ENCODE data around the gene GNB2. TPM values are rescaled to one million over a fixed set of nuclear protein-coding genes. Genes with fewer than 3 reads are reported as not detected.
"Not testable (repeated sequence)": the region's sequence is repeated elsewhere in the genome, so short reads cannot be mapped to it uniquely, and the experiment has no call there.

The GNB2 gene
- total RNA-seq, 2 experiments from 2014 or later: 221 TPM

DNA sequence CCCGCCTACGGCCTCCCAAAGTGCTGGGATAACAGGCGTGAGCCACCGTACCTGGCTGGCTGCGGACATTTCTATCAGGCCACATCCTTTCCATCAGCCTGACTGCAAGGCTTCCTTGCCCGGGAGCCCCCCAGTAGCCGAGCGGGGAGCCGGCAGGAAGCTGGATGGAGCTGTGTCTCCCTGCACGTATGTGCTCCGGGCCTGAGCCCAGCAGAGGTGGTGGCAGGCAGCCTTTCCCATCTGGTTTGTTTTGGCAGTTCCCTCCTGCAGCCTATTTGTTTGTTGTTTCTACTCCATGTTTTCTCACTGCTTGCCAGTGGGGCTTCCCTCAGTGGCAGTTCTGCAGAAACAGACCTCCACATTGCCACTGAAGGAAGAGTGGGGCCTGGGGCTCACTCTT lies 37.8 kb downstream of the GNB2 start:
- H3K4me1 Mint-ChIP-seq (ENCODE audit: low read depth): peaks cover 14% of the 10 kb centered on the region
- H3K36me3 Mint-ChIP-seq (ENCODE audit: low read depth): peaks cover 7% of the 10 kb centered on the region
- intact Hi-C loops (cut with micrococcal nuclease): no loop called here
- H3K4me3 Mint-ChIP-seq: no peak overlapping the region
- no peaks in the 10 kb centered on the region for H3K9me3 Mint-ChIP-seq
- DNase-seq: no peak
- no peak overlapping the region for H3K27ac Mint-ChIP-seq
- H3K27me3 Mint-ChIP-seq (ENCODE audit: low read depth): no peaks in the 10 kb centered on the region
- CTCF ChIA-PET: no interaction called here

- Mint-ChIP-seq H3K4me3 (no peak overlapping the region), H3K27ac (no peak overlapping the region), H3K4me1 (ENCODE audit: low read depth) (no peaks in the 10 kb centered on the region), H3K9me3 (no peaks in the 10 kb centered on the region), H3K27me3 (ENCODE audit: low read depth) (peaks cover 8% of the 10 kb centered on the region), H3K36me3 (ENCODE audit: low read depth) (peaks cover 2% of the 10 kb centered on the region)
- DNase-seq: no peak
- CTCF ChIA-PET: no interaction called here
- intact Hi-C loops (cut with micrococcal nuclease): no loop called here
Observed at GRCh38 chr7:100714725-100715124, 41.2 kb downstream of the GNB2 start.

- intact Hi-C loops (cut with micrococcal nuclease); H3K4me3 Mint-ChIP-seq; H3K9me3 Mint-ChIP-seq; H3K27ac Mint-ChIP-seq; DNase-seq; H3K36me3 Mint-ChIP-seq (ENCODE audit: low read depth); H3K4me1 Mint-ChIP-seq (ENCODE audit: low read depth): not testable (repeated sequence)
- CTCF ChIA-PET: interaction anchor here (0.6 to 2.1 kb wide), 3 partner anchors 9 to 52 kb away, joined by 3 to 9 read pairs (median 3); partner anchors contain the start of gene POP7
- H3K27me3 Mint-ChIP-seq (ENCODE audit: low read depth): peaks cover 23% of the 10 kb centered on the region
Observed at GRCh38 chr7:100717073-100717472, 43.5 kb downstream of the GNB2 start.

DNA sequence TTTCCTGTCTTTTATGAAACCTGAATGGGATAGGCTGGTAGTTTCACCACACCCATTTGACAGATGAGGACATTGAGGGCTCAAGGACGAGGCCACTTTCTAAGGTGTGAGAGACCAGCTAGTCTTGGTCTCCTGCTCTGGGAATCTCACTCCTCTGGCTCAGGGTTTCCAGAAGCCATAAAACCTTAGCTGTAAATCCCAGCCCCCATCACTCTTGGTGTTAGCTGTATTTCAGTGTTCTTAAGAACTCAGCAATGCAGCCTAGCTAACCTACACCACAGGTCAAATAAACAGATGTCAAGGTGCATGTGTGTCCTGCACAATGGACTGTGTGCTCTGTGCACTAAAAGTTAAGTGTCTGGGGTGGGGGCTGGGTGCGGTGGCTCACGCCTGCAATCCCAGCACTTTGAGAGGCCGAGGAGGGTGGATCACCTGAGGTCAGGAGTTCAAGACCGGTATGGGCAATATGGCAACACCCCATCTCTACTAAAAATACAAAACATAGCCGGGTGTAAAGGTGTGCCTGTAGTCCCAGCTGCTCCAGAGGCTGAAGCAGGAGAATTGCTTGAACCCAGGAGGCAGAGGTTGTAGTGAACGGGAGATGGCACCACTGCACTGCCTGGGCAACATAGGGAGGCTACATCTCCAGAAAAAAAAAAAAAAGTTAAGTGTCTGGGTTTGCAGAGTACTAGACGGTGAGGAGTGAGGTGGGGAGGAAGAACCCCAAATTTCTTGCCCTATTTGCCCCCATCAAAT lies 46.2 kb downstream of the GNB2 start:
- no peak overlapping the region for H3K4me3 Mint-ChIP-seq
- H3K36me3 Mint-ChIP-seq (ENCODE audit: low read depth): no peaks in the 10 kb centered on the region
- CTCF ChIA-PET: interaction anchor here (1.8 kb wide), 1 partner anchor 14 kb away, joined by 5 read pairs; the partner anchor contains the start of gene POP7
- intact Hi-C loops (cut with micrococcal nuclease): no loop called here
- peaks cover 37% of the 10 kb centered on the region for H3K27me3 Mint-ChIP-seq (ENCODE audit: low read depth)
- no peaks in the 10 kb centered on the region for H3K4me1 Mint-ChIP-seq (ENCODE audit: low read depth)
- DNase-seq: no peak
- H3K9me3 Mint-ChIP-seq: no peaks in the 10 kb centered on the region
- H3K27ac Mint-ChIP-seq: no peak overlapping the region

DNA sequence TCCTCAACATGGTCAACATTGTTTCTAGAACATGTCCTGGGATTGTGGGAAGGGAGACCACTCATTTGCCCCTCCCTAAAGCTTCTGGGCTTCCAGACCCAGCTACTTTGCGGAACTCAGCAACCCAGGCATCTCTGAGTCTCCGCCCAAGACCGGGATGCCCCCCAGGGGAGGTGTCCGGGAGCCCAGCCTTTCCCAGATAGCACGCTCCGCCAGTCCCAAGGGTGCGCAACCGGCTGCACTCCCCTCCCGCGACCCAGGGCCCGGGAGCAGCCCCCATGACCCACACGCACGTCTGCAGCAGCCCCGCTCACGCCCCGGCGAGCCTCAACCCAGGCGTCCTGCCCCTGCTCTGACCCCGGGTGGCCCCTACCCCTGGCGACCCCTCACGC lies 46.7 kb downstream of the GNB2 start, which contains the start of gene EPO:
EPO (plus strand) TSS at position 190 of the 392 bp plus-strand sequence. CDS start 513 bp downstream, outside the sequence.
- Mint-ChIP-seq H3K4me3 (no peak within 1 kb of the TSS), H3K4me1 (ENCODE audit: low read depth) (peaks cover 2% of the 10 kb centered on the region), H3K9me3 (no peaks in the 10 kb centered on the region), H3K36me3 (ENCODE audit: low read depth) (no peaks in the 10 kb centered on the region), H3K27ac (no peak within 1 kb of the TSS), H3K27me3 (ENCODE audit: low read depth) (peaks cover 39% of the 10 kb centered on the region)
- intact Hi-C loops (cut with micrococcal nuclease): no loop called here
- DNase-seq: no peak
- CTCF ChIA-PET: interaction anchor here (1.8 kb wide), 1 partner anchor 15 kb away, joined by 5 read pairs; the partner anchor contains the start of gene POP7

DNA sequence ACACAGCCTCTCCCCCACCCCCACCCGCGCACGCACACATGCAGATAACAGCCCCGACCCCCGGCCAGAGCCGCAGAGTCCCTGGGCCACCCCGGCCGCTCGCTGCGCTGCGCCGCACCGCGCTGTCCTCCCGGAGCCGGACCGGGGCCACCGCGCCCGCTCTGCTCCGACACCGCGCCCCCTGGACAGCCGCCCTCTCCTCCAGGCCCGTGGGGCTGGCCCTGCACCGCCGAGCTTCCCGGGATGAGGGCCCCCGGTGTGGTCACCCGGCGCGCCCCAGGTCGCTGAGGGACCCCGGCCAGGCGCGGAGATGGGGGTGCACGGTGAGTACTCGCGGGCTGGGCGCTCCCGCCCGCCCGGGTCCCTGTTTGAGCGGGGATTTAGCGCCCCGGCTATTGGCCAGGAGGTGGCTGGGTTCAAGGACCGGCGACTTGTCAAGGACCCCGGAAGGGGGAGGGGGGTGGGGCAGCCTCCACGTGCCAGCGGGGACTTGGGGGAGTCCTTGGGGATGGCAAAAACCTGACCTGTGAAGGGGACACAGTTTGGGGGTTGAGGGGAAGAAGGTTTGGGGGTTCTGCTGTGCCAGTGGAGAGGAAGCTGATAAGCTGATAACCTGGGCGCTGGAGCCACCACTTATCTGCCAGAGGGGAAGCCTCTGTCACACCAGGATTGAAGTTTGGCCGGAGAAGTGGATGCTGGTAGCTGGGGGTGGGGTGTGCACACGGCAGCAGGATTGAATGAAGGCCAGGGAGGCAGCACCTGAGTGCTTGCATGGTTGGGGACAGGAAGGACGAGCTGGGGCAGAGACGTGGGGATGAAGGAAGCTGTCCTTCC lies 47.3 kb downstream of the GNB2 start:
- DNase-seq: no peak
- Mint-ChIP-seq H3K9me3 (no peaks in the 10 kb centered on the region), H3K4me3 (no peak overlapping the region), H3K36me3 (ENCODE audit: low read depth) (no peaks in the 10 kb centered on the region), H3K27ac (no peak overlapping the region), H3K27me3 (ENCODE audit: low read depth) (peaks cover 39% of the 10 kb centered on the region), H3K4me1 (ENCODE audit: low read depth) (peaks cover 3% of the 10 kb centered on the region)
- intact Hi-C loops (cut with micrococcal nuclease): no loop called here
- CTCF ChIA-PET: interaction anchor here (0.6 to 5.8 kb wide), 3 partner anchors 12 to 270 kb away, joined by 3 to 52 read pairs (median 4); partner anchors contain the start of gene POP7

DNA sequence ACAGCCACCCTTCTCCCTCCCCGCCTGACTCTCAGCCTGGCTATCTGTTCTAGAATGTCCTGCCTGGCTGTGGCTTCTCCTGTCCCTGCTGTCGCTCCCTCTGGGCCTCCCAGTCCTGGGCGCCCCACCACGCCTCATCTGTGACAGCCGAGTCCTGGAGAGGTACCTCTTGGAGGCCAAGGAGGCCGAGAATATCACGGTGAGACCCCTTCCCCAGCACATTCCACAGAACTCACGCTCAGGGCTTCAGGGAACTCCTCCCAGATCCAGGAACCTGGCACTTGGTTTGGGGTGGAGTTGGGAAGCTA lies 47.9 kb downstream of the GNB2 start:
- intact Hi-C loops (cut with micrococcal nuclease): no loop called here
- H3K27ac Mint-ChIP-seq: no peak overlapping the region
- H3K27me3 Mint-ChIP-seq (ENCODE audit: low read depth): peaks cover 39% of the 10 kb centered on the region
- CTCF ChIA-PET: interaction anchor here (0.6 to 5.8 kb wide), 2 partner anchors 11 to 17 kb away, joined by 4 to 52 read pairs; partner anchors contain the start of gene POP7
- no peak overlapping the region for H3K4me3 Mint-ChIP-seq
- H3K9me3 Mint-ChIP-seq: no peaks in the 10 kb centered on the region
- DNase-seq: no peak
- peaks cover 3% of the 10 kb centered on the region for H3K4me1 Mint-ChIP-seq (ENCODE audit: low read depth)
- H3K36me3 Mint-ChIP-seq (ENCODE audit: low read depth): no peaks in the 10 kb centered on the region

- H3K27ac Mint-ChIP-seq: no peak overlapping the region
- CTCF ChIA-PET: interaction anchor here (0.5 to 5.8 kb wide), 7 partner anchors 10 to 157 kb away, joined by 3 to 52 read pairs (median 3); partner anchors contain the start of gene POP7
- no peak overlapping the region for H3K4me3 Mint-ChIP-seq
- H3K9me3 Mint-ChIP-seq: no peaks in the 10 kb centered on the region
- peaks cover 3% of the 10 kb centered on the region for H3K4me1 Mint-ChIP-seq (ENCODE audit: low read depth)
- no peaks in the 10 kb centered on the region for H3K36me3 Mint-ChIP-seq (ENCODE audit: low read depth)
- H3K27me3 Mint-ChIP-seq (ENCODE audit: low read depth): peaks cover 39% of the 10 kb centered on the region
- intact Hi-C loops (cut with micrococcal nuclease): no loop called here
- no peak for DNase-seq
Observed at GRCh38 chr7:100722480-100723212, 49.1 kb downstream of the GNB2 start.

DNA sequence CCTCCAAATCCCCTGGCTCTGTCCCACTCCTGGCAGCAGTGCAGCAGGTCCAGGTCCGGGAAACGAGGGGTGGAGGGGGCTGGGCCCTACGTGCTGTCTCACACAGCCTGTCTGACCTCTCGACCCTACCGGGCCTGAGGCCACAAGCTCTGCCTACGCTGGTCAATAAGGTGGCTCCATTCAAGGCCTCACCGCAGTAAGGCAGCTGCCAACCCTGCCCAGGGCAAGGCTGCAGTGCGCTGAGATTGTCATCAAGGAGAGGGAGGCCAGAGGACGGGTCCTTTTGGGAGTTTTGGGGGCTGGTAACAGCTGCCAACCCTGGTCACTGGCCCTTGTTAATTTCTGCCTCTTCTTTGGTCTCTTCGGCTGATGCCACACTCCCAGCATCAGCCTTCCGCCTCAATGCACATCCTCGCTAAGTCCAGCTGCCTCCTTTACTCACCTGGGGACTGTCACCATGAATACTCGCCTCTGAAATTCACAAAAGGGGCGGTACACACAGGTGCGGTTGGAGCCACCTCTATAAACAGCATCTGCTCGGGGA lies 50.3 kb downstream of the GNB2 start:
- Mint-ChIP-seq H3K36me3 (ENCODE audit: low read depth) (no peaks in the 10 kb centered on the region), H3K4me3 (no peak overlapping the region), H3K27ac (no peak overlapping the region), H3K4me1 (ENCODE audit: low read depth) (peaks cover 3% of the 10 kb centered on the region), H3K27me3 (ENCODE audit: low read depth) (peaks cover 37% of the 10 kb centered on the region), H3K9me3 (no peaks in the 10 kb centered on the region)
- intact Hi-C loops (cut with micrococcal nuclease): no loop called here
- CTCF ChIA-PET: interaction anchor here (1.3 to 5.8 kb wide), 4 partner anchors 10 to 112 kb away, joined by 3 to 52 read pairs (median 4); partner anchors contain the start of genes MOSPD3, POP7 and ZAN
- DNase-seq: no peak

DNA sequence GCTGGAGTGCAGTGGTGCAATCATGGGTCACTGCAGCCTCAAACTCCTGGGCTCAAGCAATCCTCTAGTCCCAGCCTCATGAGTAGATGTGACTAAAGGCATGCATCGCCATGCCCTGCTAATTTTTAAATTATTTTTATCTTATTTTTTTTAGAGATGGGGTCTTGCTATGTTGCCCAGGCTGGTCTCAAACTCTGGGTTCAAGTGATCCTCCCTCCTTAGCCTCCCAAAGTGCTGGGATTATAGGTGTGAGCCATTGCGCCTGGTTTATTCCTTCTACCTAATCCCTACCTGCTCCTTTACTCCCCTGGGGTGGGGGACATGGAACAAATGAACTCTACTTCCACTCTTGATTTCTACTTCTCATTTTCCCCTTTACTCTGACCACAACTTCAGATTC lies 50.8 kb downstream of the GNB2 start:
- H3K4me3 Mint-ChIP-seq; intact Hi-C loops (cut with micrococcal nuclease); H3K9me3 Mint-ChIP-seq; H3K36me3 Mint-ChIP-seq (ENCODE audit: low read depth); H3K4me1 Mint-ChIP-seq (ENCODE audit: low read depth); H3K27ac Mint-ChIP-seq; DNase-seq: not testable (repeated sequence)
- CTCF ChIA-PET: interaction anchor here (0.6 to 5.8 kb wide), 10 partner anchors 9 to 255 kb away, joined by 3 to 52 read pairs (median 3); partner anchors contain the start of genes MOSPD3, POP7 and ZAN
- peaks cover 34% of the 10 kb centered on the region for H3K27me3 Mint-ChIP-seq (ENCODE audit: low read depth)

- H3K4me3 Mint-ChIP-seq: no peak overlapping the region
- intact Hi-C loops (cut with micrococcal nuclease): loop anchor here (5.0 kb wide), 1 partner anchor 95 kb away; no protein-coding TSS in a partner anchor
- no peaks in the 10 kb centered on the region for H3K36me3 Mint-ChIP-seq (ENCODE audit: low read depth)
- peaks cover 3% of the 10 kb centered on the region for H3K4me1 Mint-ChIP-seq (ENCODE audit: low read depth)
- no peak overlapping the region for H3K27ac Mint-ChIP-seq
- no peak for DNase-seq
- CTCF ChIA-PET: interaction anchor here (1.5 to 2.4 kb wide), 4 partner anchors 16 to 162 kb away, joined by 3 to 9 read pairs (median 6); partner anchors contain the start of gene POP7
- no peaks in the 10 kb centered on the region for H3K9me3 Mint-ChIP-seq
- peaks cover 14% of the 10 kb centered on the region for H3K27me3 Mint-ChIP-seq (ENCODE audit: low read depth)
Observed at GRCh38 chr7:100726996-100727761, 53.6 kb downstream of the GNB2 start.

Measured in activated naive CD4-positive, alpha-beta T cell treated with anti-CD3 and anti-CD28 coated beads for 36 hours (primary cell).